ENCODE results near the gene PYGB. TPM values are rescaled to one million over a fixed set of nuclear protein-coding genes. Genes with fewer than 3 reads are reported as not detected.
A peak's percentile ranks its signal among the peaks of the same experiment; 100 is the strongest.

PYGB gene
- total and polyA plus RNA-seq, 4 donors, result 30.3 to 90.3 (median 47.3) TPM

DNA sequence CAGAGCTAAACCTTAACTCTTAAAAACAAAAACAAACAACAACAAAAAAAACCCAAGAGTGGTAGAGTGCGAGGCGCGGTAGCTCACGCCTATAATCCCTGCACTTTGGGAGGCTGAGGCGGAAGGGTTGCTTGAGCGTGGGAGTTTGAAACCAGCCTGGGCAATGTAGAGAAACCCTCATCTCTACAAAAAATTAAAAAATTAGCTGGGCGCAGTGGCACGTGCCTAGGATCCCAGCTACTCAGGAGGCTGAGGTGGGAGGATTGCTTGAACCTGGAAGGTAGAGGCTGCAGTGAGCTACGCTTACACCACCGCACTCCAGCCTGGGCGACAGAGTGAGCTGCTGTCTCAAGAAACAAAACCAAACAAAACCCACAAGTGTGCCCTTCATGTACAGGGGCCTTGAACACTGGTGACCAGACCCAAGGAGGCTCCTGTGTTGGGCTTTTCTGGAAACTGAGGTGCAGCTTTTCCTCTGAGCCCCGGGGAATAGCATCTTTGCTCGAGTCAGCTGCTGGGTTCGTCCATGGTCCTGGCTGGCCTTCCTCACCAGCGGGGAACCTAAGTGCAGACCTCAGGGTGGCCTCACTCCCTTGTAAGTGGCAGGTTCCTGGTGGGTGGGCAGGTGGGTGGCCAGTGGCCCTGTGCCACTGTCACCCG is 39.9 kb downstream of the PYGB start:
- H3K27me3 ChIP-seq (ENCODE audit: control insufficient read depth in 3 of 3, insufficient read depth in 3 of 3, low read length in 2 of 3), result no peaks in the 10 kb centered on the region
- 95 to 100% methylated on average over 16 of the region's 16 CpGs for WGBS, 2 donors
- H3K4me1 ChIP-seq (ENCODE audit: control insufficient read depth in 5 of 5, insufficient read depth in 5 of 5, low read length in 5 of 5), result no peaks in the 10 kb centered on the region
- H3K9me3 ChIP-seq (ENCODE audit: control insufficient read depth in 4 of 4, insufficient read depth in 3 of 4, low read length in 3 of 4), result peaks cover 0 to 3% (median 0%) of the 10 kb centered on the region in 4 donors
- H3K4me3 ChIP-seq, result no peak overlapping the region
- no peak for ATAC-seq (ENCODE audit: insufficient read depth, low FRiP score)
- no peak overlapping the region for H3K27ac ChIP-seq (ENCODE audit: low read depth in 1 of 2, low read length in 1 of 2)
- H3K9ac ChIP-seq (ENCODE audit: insufficient read depth in 1 of 2, low read length in 2 of 2), result no peak overlapping the region
- TF ChIP-seq, protein P1, sequence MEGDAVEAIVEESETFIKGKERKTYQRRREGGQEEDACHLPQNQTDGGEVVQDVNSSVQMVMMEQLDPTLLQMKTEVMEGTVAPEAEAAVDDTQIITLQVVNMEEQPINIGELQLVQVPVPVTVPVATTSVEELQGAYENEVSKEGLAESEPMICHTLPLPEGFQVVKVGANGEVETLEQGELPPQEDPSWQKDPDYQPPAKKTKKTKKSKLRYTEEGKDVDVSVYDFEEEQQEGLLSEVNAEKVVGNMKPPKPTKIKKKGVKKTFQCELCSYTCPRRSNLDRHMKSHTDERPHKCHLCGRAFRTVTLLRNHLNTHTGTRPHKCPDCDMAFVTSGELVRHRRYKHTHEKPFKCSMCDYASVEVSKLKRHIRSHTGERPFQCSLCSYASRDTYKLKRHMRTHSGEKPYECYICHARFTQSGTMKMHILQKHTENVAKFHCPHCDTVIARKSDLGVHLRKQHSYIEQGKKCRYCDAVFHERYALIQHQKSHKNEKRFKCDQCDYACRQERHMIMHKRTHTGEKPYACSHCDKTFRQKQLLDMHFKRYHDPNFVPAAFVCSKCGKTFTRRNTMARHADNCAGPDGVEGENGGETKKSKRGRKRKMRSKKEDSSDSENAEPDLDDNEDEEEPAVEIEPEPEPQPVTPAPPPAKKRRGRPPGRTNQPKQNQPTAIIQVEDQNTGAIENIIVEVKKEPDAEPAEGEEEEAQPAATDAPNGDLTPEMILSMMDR (IDR thresholded peaks at IDR 0.05; ENCODE audit: control extremely low read depth, extremely low read depth), result no peak
- peak in 1 of 3 donors; percentile 6 for DNase-seq
- H3K36me3 ChIP-seq (ENCODE audit: control insufficient read depth in 4 of 4, insufficient read depth in 4 of 4, low read length in 4 of 4), result peaks cover 11 to 83% (median 26%) of the 10 kb centered on the region in 4 donors

DNA sequence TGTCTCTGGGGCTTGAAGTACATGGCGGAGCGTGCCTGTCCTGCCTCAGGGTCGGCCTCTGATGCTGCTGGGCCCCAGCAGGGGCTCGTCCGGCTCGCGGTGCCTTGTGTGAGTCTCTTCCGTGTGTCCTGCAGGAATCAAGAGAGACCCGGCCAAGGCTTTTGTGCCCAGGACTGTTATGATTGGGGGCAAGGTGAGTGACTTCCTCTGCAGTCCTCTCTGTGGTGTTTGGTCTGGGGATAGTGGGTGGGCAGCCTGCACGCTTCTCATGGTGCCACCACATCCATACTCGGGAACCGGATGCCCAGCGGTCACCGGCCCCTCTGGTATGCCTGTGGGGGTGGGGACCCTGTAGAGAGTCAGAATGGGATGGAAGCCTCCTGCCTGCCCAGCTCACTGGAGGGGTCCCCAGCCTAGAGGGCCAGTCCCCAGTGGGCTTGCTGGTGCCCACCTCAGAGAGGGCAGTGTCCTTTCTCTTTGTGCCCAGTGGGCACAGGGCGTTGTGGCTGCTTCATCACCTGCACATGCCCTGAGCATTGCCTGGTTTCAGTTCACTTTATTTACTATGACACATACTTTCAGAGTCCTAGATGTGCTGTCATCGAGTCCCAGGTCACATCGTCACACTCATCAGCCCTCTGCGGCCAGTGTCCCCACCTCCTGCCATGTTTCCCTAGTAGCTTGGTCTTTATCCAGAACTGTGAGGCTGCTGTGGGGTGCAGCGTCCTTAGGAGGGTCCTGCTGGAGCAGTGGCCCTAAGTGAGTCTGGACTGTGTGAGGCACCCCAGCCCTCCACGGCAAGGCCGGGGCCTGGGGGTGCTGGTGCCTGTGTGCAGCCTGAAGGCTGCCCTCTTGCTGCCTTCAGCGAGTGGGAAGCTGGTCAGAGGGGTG is 40.7 kb downstream of the PYGB start:
- Histone ChIP-seq H3K36me3 (ENCODE audit: control insufficient read depth in 4 of 4, insufficient read depth in 4 of 4, low read length in 4 of 4) (peaks cover 11 to 78% (median 24%) of the 10 kb centered on the region in 4 donors), H3K9ac (ENCODE audit: insufficient read depth in 1 of 2, low read length in 2 of 2) (no peak overlapping the region), H3K27me3 (ENCODE audit: control insufficient read depth in 3 of 3, insufficient read depth in 3 of 3, low read length in 2 of 3) (no peaks in the 10 kb centered on the region), H3K9me3 (ENCODE audit: control insufficient read depth in 4 of 4, insufficient read depth in 3 of 4, low read length in 3 of 4) (peaks cover 0 to 3% (median 0%) of the 10 kb centered on the region in 4 donors), H3K4me3 (no peak overlapping the region), H3K27ac (ENCODE audit: low read depth in 1 of 2, low read length in 1 of 2) (peak overlapping the region in 1 of 2 donors; percentile 59), H3K4me1 (ENCODE audit: control insufficient read depth in 5 of 5, insufficient read depth in 5 of 5, low read length in 5 of 5) (no peaks in the 10 kb centered on the region)
- DNase-seq (peak in 1 of 3 donors; percentile 5), ATAC-seq (ENCODE audit: insufficient read depth, low FRiP score) (no peak)
- WGBS, 2 donors, result 95% methylated on average over 22 of the region's 22 CpGs
- TF ChIP-seq, protein P1 (IDR thresholded peaks at IDR 0.05; ENCODE audit: control extremely low read depth, extremely low read depth), result no peak

DNA sequence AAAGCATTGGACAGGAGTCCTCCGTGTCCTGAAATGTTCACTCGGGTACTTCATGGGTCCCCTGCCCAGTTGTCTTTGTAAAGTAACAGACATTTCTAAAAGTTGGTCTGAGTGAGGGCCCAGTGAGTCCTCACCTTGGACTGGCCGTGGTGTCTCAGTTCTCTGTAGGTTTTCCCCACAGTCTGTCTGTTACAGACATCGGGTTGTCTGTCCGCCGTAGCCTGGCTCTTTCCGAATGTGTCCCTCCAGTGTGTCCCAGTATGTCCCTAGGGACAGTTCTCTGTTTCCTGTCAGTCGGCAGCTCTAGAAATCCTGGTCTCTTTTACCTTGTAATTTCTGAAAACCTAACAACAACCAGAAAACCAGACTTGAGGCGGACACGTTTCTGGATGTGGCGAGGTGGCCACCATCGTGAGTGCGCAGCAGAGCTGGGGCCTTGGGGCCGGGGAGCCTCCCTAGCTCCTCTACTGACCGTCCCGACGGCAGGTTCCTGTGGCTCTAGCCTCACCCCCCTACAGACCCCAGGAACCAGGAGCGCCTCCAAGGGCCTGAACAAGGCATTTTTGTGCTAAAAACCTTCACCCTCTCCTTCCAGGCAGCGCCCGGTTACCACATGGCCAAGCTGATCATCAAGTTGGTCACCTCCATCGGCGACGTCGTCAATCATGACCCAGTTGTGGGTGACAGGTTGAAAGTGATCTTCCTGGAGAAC is 42.2 kb downstream of the PYGB start:
- Histone ChIP-seq H3K9me3 (ENCODE audit: control insufficient read depth in 4 of 4, insufficient read depth in 3 of 4, low read length in 3 of 4) (peaks cover 0 to 3% (median 0%) of the 10 kb centered on the region in 4 donors), H3K36me3 (ENCODE audit: control insufficient read depth in 4 of 4, insufficient read depth in 4 of 4, low read length in 4 of 4) (peaks cover 9 to 67% (median 26%) of the 10 kb centered on the region in 4 donors), H3K4me3 (no peak overlapping the region), H3K27me3 (ENCODE audit: control insufficient read depth in 3 of 3, insufficient read depth in 3 of 3, low read length in 2 of 3) (no peaks in the 10 kb centered on the region), H3K9ac (ENCODE audit: insufficient read depth in 1 of 2, low read length in 2 of 2) (no peak overlapping the region), H3K27ac (ENCODE audit: low read depth in 1 of 2, low read length in 1 of 2) (no peak overlapping the region), H3K4me1 (ENCODE audit: control insufficient read depth in 5 of 5, insufficient read depth in 5 of 5, low read length in 5 of 5) (peaks cover 0 to 2% (median 0%) of the 10 kb centered on the region in 5 donors)
- no peak for ATAC-seq (ENCODE audit: insufficient read depth, low FRiP score)
- no peak for DNase-seq
- WGBS, 2 donors, result 94 to 95% methylated on average over 24 of the region's 24 CpGs
- TF ChIP-seq, protein P1 (IDR thresholded peaks at IDR 0.05; ENCODE audit: control extremely low read depth, extremely low read depth), result no peak
